GM19463 (cell line): ENCODE data around the gene GLIS1.

Experiments used
- ATAC-seq: cut with Tn5 transposase; IDR thresholded peaks from one replicate; pipeline ENCODE4 v1.9.1; 2021; ENCODE audit warnings: mild to moderate bottlenecking, moderate library complexity; ENCODE audit not compliant: unreplicated experiment

GLIS1 gene

GRCh38 chr1:53600561-53600960 lies 138.4 kb downstream of the GLIS1 start:
- no peak for ATAC-seq

- no peak for ATAC-seq
Observed at GRCh38 chr1:53600001-53600400, 139.0 kb downstream of the GLIS1 start.

GRCh38 chr1:53599481-53599880 lies 139.5 kb downstream of the GLIS1 start:
- ATAC-seq, result no peak

GRCh38 chr1:53598966-53599365 lies 140.0 kb downstream of the GLIS1 start:
- ATAC-seq, result no peak

- ATAC-seq, result no peak
Observed at GRCh38 chr1:53595906-53596305, 143.1 kb downstream of the GLIS1 start.

- no peak for ATAC-seq
Observed at GRCh38 chr1:53594391-53595180, 144.4 kb downstream of the GLIS1 start.

- ATAC-seq, result no peak
Observed at GRCh38 chr1:53593758-53594380, 145.1 kb downstream of the GLIS1 start.

- no peak for ATAC-seq
Observed at GRCh38 chr1:53592985-53593757, 145.8 kb downstream of the GLIS1 start.

- ATAC-seq, result no peak
Observed at GRCh38 chr1:53592521-53592982, 146.4 kb downstream of the GLIS1 start.

GRCh38 chr1:53591924-53592323 lies 147.0 kb downstream of the GLIS1 start:
- no peak for ATAC-seq

- ATAC-seq, result no peak
Observed at GRCh38 chr1:53590531-53591515, 148.1 kb downstream of the GLIS1 start.

GRCh38 chr1:53590104-53590503 lies 148.9 kb downstream of the GLIS1 start:
- ATAC-seq, result no peak

- ATAC-seq, result no peak
Observed at GRCh38 chr1:53589043-53589887, 149.7 kb downstream of the GLIS1 start.

GRCh38 chr1:53588053-53588779 lies 150.7 kb downstream of the GLIS1 start:
- no peak for ATAC-seq

- ATAC-seq, result no peak
Observed at GRCh38 chr1:53587252-53587988, 151.5 kb downstream of the GLIS1 start.

GRCh38 chr1:53586765-53587164 lies 152.2 kb downstream of the GLIS1 start:
- no peak for ATAC-seq

- ATAC-seq, result no peak
Observed at GRCh38 chr1:53585565-53585964, 153.4 kb downstream of the GLIS1 start.

- ATAC-seq, result no peak
Observed at GRCh38 chr1:53585129-53585528, 153.8 kb downstream of the GLIS1 start.
